Upper lobe of right lung (tissue), 1 donor: ENCODE data around the gene ARHGAP24. TPM values are rescaled to one million over a fixed set of nuclear protein-coding genes. Genes with fewer than 3 reads are reported as not detected.

Source experiments
- ATAC-seq: fragments of 200-7000 bp; cut with Tn5 transposase; one replicate; pipeline ENCODE4 v1.9.1; 2020; ENCODE audit warnings: mild to moderate bottlenecking, moderate library complexity
- DNase-seq: peaks from one replicate; pipeline ENCODE4 v3.0.0-alpha.2; 2020
- H3K27ac ChIP-seq: fragments of 200-600 bp; one replicate; pipeline ENCODE4 v1.8.0; 2022
- H3K27me3 ChIP-seq: fragments of 200-600 bp; one replicate; pipeline ENCODE4 v1.8.0; 2022; ENCODE audit warnings: mild to moderate bottlenecking
- H3K36me3 ChIP-seq: fragments of 200-600 bp; one replicate; pipeline ENCODE4 v1.8.0; 2022
- H3K4me1 ChIP-seq: fragments of 200-600 bp; one replicate; pipeline ENCODE4 v1.8.0; 2022
- H3K4me3 ChIP-seq: fragments of 200-600 bp; one replicate; pipeline ENCODE4 v1.8.0; 2022; ENCODE audit warnings: mild to moderate bottlenecking
- H3K9me3 ChIP-seq: fragments of 200-600 bp; one replicate; pipeline ENCODE4 v1.8.0; 2022
- CTCF ChIP-seq: fragments of 200-600 bp; IDR thresholded peaks from one replicate; pipeline ENCODE4 v1.8.0; 2022; ENCODE audit warnings: antibody characterized with exemption
- intact Hi-C: fragments of 100-400 bp; cut with DNase I; formaldehyde crosslinking; loops from one replicate; pipeline ENCODE4 v1.11.0; 2022
- total RNA-seq: library from RNA; stranded (reverse); fragmentation: NEBNext Ultra II Directional; extraction: Animal tissue kit (Norgen Biotek cat#: 25700); gene quantifications from one replicate; pipeline ENCODE4 v1.2.1, GENCODE V29; 2021
- donor health status: DM: no; HTN: yes; CAD: no; lungs with severe emphysema.

The ARHGAP24 gene
- total RNA-seq, 1 donor from 2014 or later: 29.8 TPM

- Histone ChIP-seq H3K27ac (no peak overlapping the region), H3K4me1 (peaks cover 9% of the 10 kb centered on the region)
- no peak for ATAC-seq
Observed at GRCh38 chr4:85787133-85787532, 312.2 kb downstream of the ARHGAP24 start.

GRCh38 chr4:85788604-85789003 is 313.7 kb downstream of the ARHGAP24 start:
- H3K4me1 ChIP-seq: peaks cover 11% of the 10 kb centered on the region

More at GRCh38 chr4:85787133-85787532, 312.2 kb downstream of the ARHGAP24 start:
- TF ChIP-seq CTCF: no peak
- Histone ChIP-seq H3K4me3 (no peak overlapping the region), H3K36me3 (no peaks in the 10 kb centered on the region), H3K27me3 (no peaks in the 10 kb centered on the region), H3K9me3 (no peaks in the 10 kb centered on the region)
- intact Hi-C loops: no loop called here
- DNase-seq: no peak

GRCh38 chr4:85789241-85789640 is 314.3 kb downstream of the ARHGAP24 start:
- no peak for ATAC-seq
- Histone ChIP-seq H3K36me3 (no peaks in the 10 kb centered on the region), H3K9me3 (no peaks in the 10 kb centered on the region), H3K4me3 (no peak overlapping the region), H3K4me1 (peaks cover 11% of the 10 kb centered on the region), H3K27me3 (no peaks in the 10 kb centered on the region), H3K27ac (no peak overlapping the region)
- no peak for TF ChIP-seq CTCF
- no peak for DNase-seq
- intact Hi-C loops: no loop called here

More at GRCh38 chr4:85788604-85789003, 313.7 kb downstream of the ARHGAP24 start:
- no peaks in the 10 kb centered on the region for H3K36me3 ChIP-seq
- H3K27ac ChIP-seq: no peak overlapping the region
- no peaks in the 10 kb centered on the region for H3K27me3 ChIP-seq
- DNase-seq (no peak), ATAC-seq (no peak)
- no peak overlapping the region for H3K4me3 ChIP-seq
- no peak for TF ChIP-seq CTCF
- no peaks in the 10 kb centered on the region for H3K9me3 ChIP-seq
- intact Hi-C loops: no loop called here

- DNase-seq (no peak), ATAC-seq (no peak)
- H3K27ac ChIP-seq: no peak overlapping the region
- no peak overlapping the region for H3K4me3 ChIP-seq
- peaks cover 11% of the 10 kb centered on the region for H3K4me1 ChIP-seq
- H3K36me3 ChIP-seq: no peaks in the 10 kb centered on the region
- intact Hi-C loops: no loop called here
- H3K27me3 ChIP-seq: no peaks in the 10 kb centered on the region
- H3K9me3 ChIP-seq: no peaks in the 10 kb centered on the region
- no peak for TF ChIP-seq CTCF
Observed at GRCh38 chr4:85790582-85790981, 315.6 kb downstream of the ARHGAP24 start.

GRCh38 chr4:85792376-85793232 is 317.7 kb downstream of the ARHGAP24 start:
- Histone ChIP-seq H3K36me3 (no peaks in the 10 kb centered on the region), H3K9me3 (no peaks in the 10 kb centered on the region), H3K4me3 (no peak overlapping the region), H3K27me3 (no peaks in the 10 kb centered on the region), H3K4me1 (peaks cover 3% of the 10 kb centered on the region), H3K27ac (no peak overlapping the region)
- intact Hi-C loops: no loop called here
- TF ChIP-seq CTCF: no peak
- DNase-seq (no peak), ATAC-seq (no peak)
